DMS153 treated with DMSO at 0.1 percent for 48 hours (cell line): ENCODE data around the gene C10orf105.

Experiments used
- DNase-seq: peaks from one replicate; lab custom pipeline; 2025; ENCODE audit not compliant: unreplicated experiment; lab: John Stamatoyannopoulos, UW

The C10orf105 gene

GRCh38 chr10:71751515-71752224 lies 32.1 kb upstream of the C10orf105 start:
- DNase-seq = no peak

GRCh38 chr10:71750986-71751385 lies 31.4 kb upstream of the C10orf105 start:
- no peak for DNase-seq

GRCh38 chr10:71750124-71750841 lies 30.7 kb upstream of the C10orf105 start:
- no peak for DNase-seq

GRCh38 chr10:71749396-71749795 lies 29.8 kb upstream of the C10orf105 start:
- no peak for DNase-seq

- DNase-seq = no peak
Measured at GRCh38 chr10:71748671-71749191, 29.2 kb upstream of the C10orf105 start.

GRCh38 chr10:71747551-71748523 lies 28.3 kb upstream of the C10orf105 start:
- DNase-seq = no peak

- DNase-seq = no peak
Measured at GRCh38 chr10:71747039-71747531, 27.5 kb upstream of the C10orf105 start.

- no peak for DNase-seq
Measured at GRCh38 chr10:71746344-71747037, 26.9 kb upstream of the C10orf105 start.

- no peak for DNase-seq
Measured at GRCh38 chr10:71745664-71746250, 26.2 kb upstream of the C10orf105 start.

- no peak for DNase-seq
Measured at GRCh38 chr10:71744897-71745663, 25.5 kb upstream of the C10orf105 start.

GRCh38 chr10:71743866-71744265 lies 24.3 kb upstream of the C10orf105 start:
- DNase-seq = no peak

- DNase-seq = no peak
Measured at GRCh38 chr10:71743089-71743838, 23.7 kb upstream of the C10orf105 start.

- DNase-seq = no peak
Measured at GRCh38 chr10:71742301-71743088, 22.9 kb upstream of the C10orf105 start.

GRCh38 chr10:71741671-71742070 lies 22.1 kb upstream of the C10orf105 start:
- DNase-seq = no peak

GRCh38 chr10:71741029-71741428 lies 21.5 kb upstream of the C10orf105 start:
- DNase-seq = no peak

- no peak for DNase-seq
Measured at GRCh38 chr10:71740069-71740653, 20.6 kb upstream of the C10orf105 start.

GRCh38 chr10:71739358-71739900 lies 19.9 kb upstream of the C10orf105 start:
- no peak for DNase-seq
